H9 (cell line): ENCODE results near the gene NPAS2. TPM values are rescaled to one million over a fixed set of nuclear protein-coding genes. Genes with fewer than 3 reads are reported as not detected.

ENCODE experiments used
- DNase-seq: peaks from one replicate; pipeline ENCODE4 v3.0.0-alpha.2; 2017
- H2AFZ ChIP-seq: one replicate; pipeline ENCODE4 v1.6.1; 2013; ENCODE audit warnings: mild to moderate bottlenecking, low read length, control low read depth, moderate library complexity
- H2AK5ac ChIP-seq: 2 replicates; pipeline ENCODE4 v1.6.1; 2013; ENCODE audit warnings: low read length, control low read depth, mixed read lengths; ENCODE audit not compliant: insufficient read length
- H2BK120ac ChIP-seq: one replicate; pipeline ENCODE4 v1.6.1; 2013; ENCODE audit warnings: low read depth, mild to moderate bottlenecking, low read length, control low read depth, inconsistent platforms; ENCODE audit not compliant: poor library complexity, severe bottlenecking
- H2BK12ac ChIP-seq: 2 replicates; pipeline ENCODE4 v1.6.1; 2013; ENCODE audit warnings: low read length, control low read depth, mixed read lengths, low read depth; ENCODE audit not compliant: insufficient read length
- H2BK15ac ChIP-seq: 2 replicates; pipeline ENCODE4 v1.6.1; 2013; ENCODE audit warnings: low read depth, low read length, control low read depth
- H2BK20ac ChIP-seq: one replicate; pipeline ENCODE4 v1.6.1; 2013; ENCODE audit warnings: low read depth, mild to moderate bottlenecking, low read length, control low read depth, inconsistent platforms; ENCODE audit not compliant: poor library complexity, severe bottlenecking
- H2BK5ac ChIP-seq: 2 replicates; pipeline ENCODE4 v1.6.1; 2013; ENCODE audit warnings: low read length, control low read depth, mixed read lengths; ENCODE audit not compliant: insufficient read length
- H3K14ac ChIP-seq: 2 replicates; pipeline ENCODE4 v1.6.1; 2013; ENCODE audit warnings: low read length, control low read depth; ENCODE audit not compliant: insufficient read depth
- H3K18ac ChIP-seq: 2 replicates; pipeline ENCODE4 v1.6.1; 2013; ENCODE audit warnings: low read depth, mild to moderate bottlenecking, mixed read lengths, low read length, control low read depth; ENCODE audit not compliant: insufficient read length
- H3K23ac ChIP-seq: 2 replicates; pipeline ENCODE4 v1.6.1; 2013; ENCODE audit warnings: low read length, control low read depth, mixed read lengths, low read depth; ENCODE audit not compliant: insufficient read length
- H3K23me2 ChIP-seq: 2 replicates; pipeline ENCODE4 v1.6.1; 2013; ENCODE audit warnings: low read depth, mild to moderate bottlenecking, mixed read lengths, low read length, control low read depth; ENCODE audit not compliant: insufficient read length, poor library complexity, severe bottlenecking
- H3K27ac ChIP-seq: 2 replicates; pipeline ENCODE4 v1.5.1; 2013; ENCODE audit warnings: low read length, control low read depth, mixed read lengths, low read depth; ENCODE audit not compliant: insufficient read length
- H3K27me3 ChIP-seq: 2 replicates; pipeline ENCODE4 v1.6.1; 2013; ENCODE audit warnings: low read length, control low read depth, inconsistent platforms; ENCODE audit not compliant: insufficient read depth
- H3K4ac ChIP-seq: 2 replicates; pipeline ENCODE4 v1.6.1; 2013; ENCODE audit warnings: low read depth, mild to moderate bottlenecking, control low read depth, inconsistent platforms, low read length, moderate library complexity
- H3K4me1 ChIP-seq: 2 replicates; pipeline ENCODE4 v1.6.1; 2013; ENCODE audit warnings: low read length, control low read depth, inconsistent platforms; ENCODE audit not compliant: insufficient read depth
- H3K4me2 ChIP-seq: 2 replicates; pipeline ENCODE4 v1.6.1; 2013; ENCODE audit warnings: low read length, control low read depth, mixed read lengths; ENCODE audit not compliant: insufficient read length, insufficient read depth
- H3K56ac ChIP-seq: 2 replicates; pipeline ENCODE4 v1.6.1; 2013; ENCODE audit warnings: low read depth, mild to moderate bottlenecking, mixed read lengths, low read length, control low read depth; ENCODE audit not compliant: insufficient read length
- H3K79me1 ChIP-seq: 2 replicates; pipeline ENCODE4 v1.6.1; 2013; ENCODE audit warnings: low read depth, mild to moderate bottlenecking, moderate library complexity, low read length, control low read depth, inconsistent platforms; ENCODE audit not compliant: insufficient read depth, poor library complexity, severe bottlenecking
- H3K79me2 ChIP-seq: 2 replicates; pipeline ENCODE4 v1.6.1; 2013; ENCODE audit warnings: low read length, control low read depth, inconsistent platforms; ENCODE audit not compliant: insufficient read depth
- H3K9ac ChIP-seq: 2 replicates; pipeline ENCODE4 v1.6.1; 2013; ENCODE audit warnings: low read length, control low read depth, mixed read lengths; ENCODE audit not compliant: insufficient read length; ENCODE audit errors: extremely low read depth
- H3K9me3 ChIP-seq: one replicate; pipeline ENCODE4 v1.6.1; 2013; ENCODE audit warnings: low read depth, low read length, inconsistent platforms; ENCODE audit not compliant: control insufficient read depth
- H3T11ph ChIP-seq: one replicate; pipeline ENCODE4 v1.6.1; 2013; ENCODE audit warnings: mild to moderate bottlenecking, low read length, control low read depth, inconsistent platforms
- H4K20me1 ChIP-seq: one replicate; pipeline ENCODE4 v1.6.1; 2013; ENCODE audit not compliant: control insufficient read depth, insufficient read length, insufficient read depth
- H4K5ac ChIP-seq: 2 replicates; pipeline ENCODE4 v1.6.1; 2013; ENCODE audit warnings: low read depth, mild to moderate bottlenecking, mixed read lengths, low read length, control low read depth; ENCODE audit not compliant: insufficient read length
- H4K8ac ChIP-seq: replicated peaks from 2 replicates; pipeline ENCODE4 v1.6.1; 2013; ENCODE audit warnings: low read length, control low read depth, mixed read lengths, low read depth; ENCODE audit not compliant: insufficient read length
- H4K91ac ChIP-seq: 2 replicates; pipeline ENCODE4 v1.6.1; 2013; ENCODE audit warnings: low read depth, mild to moderate bottlenecking, moderate library complexity, mixed read lengths, low read length, control low read depth; ENCODE audit not compliant: insufficient read length
- H3K27ac Mint-ChIP-seq, 3 experiments: 2 replicates in 2 of 3; 3 replicates in 1 of 3; pipeline ENCODE4 v1.8.0; 2020 to 2021; ENCODE audit warnings: mixed read lengths in 3 of 3, mild to moderate bottlenecking in 1 of 3, moderate library complexity in 1 of 3
- H3K27me3 Mint-ChIP-seq: 2 replicates; pipeline ENCODE4 v1.8.0; 2021; ENCODE audit warnings: low read depth, mild to moderate bottlenecking, moderate library complexity, mixed read lengths
- H3K36me3 Mint-ChIP-seq, 3 experiments: 2 replicates in 2 of 3; 3 replicates in 1 of 3; pipeline ENCODE4 v1.8.0; 2020 to 2021; ENCODE audit warnings: low read depth in 3 of 3, mixed read lengths in 3 of 3; ENCODE audit not compliant: insufficient read depth in 1 of 3
- H3K4me1 Mint-ChIP-seq, 2 experiments: 2 replicates each; pipeline ENCODE4 v1.8.0; 2020; ENCODE audit warnings: mixed read lengths in 2 of 2
- H3K4me3 Mint-ChIP-seq, 2 experiments: 2 replicates in 1 of 2; 3 replicates in 1 of 2; pipeline ENCODE4 v1.8.0; 2020 to 2021; ENCODE audit warnings: mild to moderate bottlenecking in 2 of 2, mixed read lengths in 2 of 2, moderate library complexity in 1 of 2
- H3K9me3 Mint-ChIP-seq, 2 experiments: 2 replicates in 1 of 2; 3 replicates in 1 of 2; pipeline ENCODE4 v1.8.0; 2020; ENCODE audit warnings: mild to moderate bottlenecking in 2 of 2, mixed read lengths in 2 of 2, moderate library complexity in 1 of 2
- WGBS: extraction: QIAGEN DNeasy Blood & Tissue Kit; methylation state at CpG from one replicate; pipeline ENCODE4 v1.1.7; 2013; ENCODE audit warnings: missing lambda C conversion rate, low lambda C conversion rate, mixed read lengths; ENCODE audit not compliant: insufficient read length; ENCODE audit errors: extremely low coverage; 5-methylcytosine and 5-hydroxymethylcytosine counted together
- total RNA-seq: library from RNA; stranded (reverse); gene quantifications from 2 replicates; pipeline ENCODE4 v1.2.1, GENCODE V29; 2021
- TF ChIP-seq, protein P1 (sequence below): fragments of 200-600 bp; sonication (generic); conservative IDR thresholded peaks from 3 replicates; pipeline ENCODE4 v1.8.0; 2021; ENCODE audit warnings: antibody characterized with exemption, mild to moderate bottlenecking

The NPAS2 gene
- total RNA-seq, 1 experiment from 2014 or later = 1.3 TPM

GRCh38 chr2:100980046-100980445 lies 160.1 kb downstream of the NPAS2 start:
- H4K91ac ChIP-seq = no peak overlapping the region
- H3K4me3 Mint-ChIP-seq = no peak overlapping the region

More at GRCh38 chr2:100980046-100980445, 160.1 kb downstream of the NPAS2 start:
- no peak overlapping the region for H3K4ac ChIP-seq
- WGBS = 100% methylated on average over 1 of the region's 12 CpGs
- TF ChIP-seq, protein P1, sequence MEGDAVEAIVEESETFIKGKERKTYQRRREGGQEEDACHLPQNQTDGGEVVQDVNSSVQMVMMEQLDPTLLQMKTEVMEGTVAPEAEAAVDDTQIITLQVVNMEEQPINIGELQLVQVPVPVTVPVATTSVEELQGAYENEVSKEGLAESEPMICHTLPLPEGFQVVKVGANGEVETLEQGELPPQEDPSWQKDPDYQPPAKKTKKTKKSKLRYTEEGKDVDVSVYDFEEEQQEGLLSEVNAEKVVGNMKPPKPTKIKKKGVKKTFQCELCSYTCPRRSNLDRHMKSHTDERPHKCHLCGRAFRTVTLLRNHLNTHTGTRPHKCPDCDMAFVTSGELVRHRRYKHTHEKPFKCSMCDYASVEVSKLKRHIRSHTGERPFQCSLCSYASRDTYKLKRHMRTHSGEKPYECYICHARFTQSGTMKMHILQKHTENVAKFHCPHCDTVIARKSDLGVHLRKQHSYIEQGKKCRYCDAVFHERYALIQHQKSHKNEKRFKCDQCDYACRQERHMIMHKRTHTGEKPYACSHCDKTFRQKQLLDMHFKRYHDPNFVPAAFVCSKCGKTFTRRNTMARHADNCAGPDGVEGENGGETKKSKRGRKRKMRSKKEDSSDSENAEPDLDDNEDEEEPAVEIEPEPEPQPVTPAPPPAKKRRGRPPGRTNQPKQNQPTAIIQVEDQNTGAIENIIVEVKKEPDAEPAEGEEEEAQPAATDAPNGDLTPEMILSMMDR = no peak
- no peaks in the 10 kb centered on the region for H3K27me3 ChIP-seq
- peaks cover 16% of the 10 kb centered on the region in 2 experiments for H3K4me1 Mint-ChIP-seq
- no peaks in the 10 kb centered on the region; a peak in 1 of 5 replicates for H3K9me3 Mint-ChIP-seq
- peaks cover 2% of the 10 kb centered on the region; the same call in 1 of the 2 replicates for H3K27me3 Mint-ChIP-seq
- no peak overlapping the region for H3K4me2 ChIP-seq
- H3K4me1 ChIP-seq = no peaks in the 10 kb centered on the region
- no peak overlapping the region for H3K27ac Mint-ChIP-seq
- no peak overlapping the region for H3K23ac ChIP-seq
- H4K8ac ChIP-seq = no peak overlapping the region
- H3K79me1 ChIP-seq = no peaks in the 10 kb centered on the region
- H3K79me2 ChIP-seq = no peaks in the 10 kb centered on the region
- no peak overlapping the region for H2AFZ ChIP-seq
- H3K18ac ChIP-seq = no peak overlapping the region
- no peaks in the 10 kb centered on the region for H3K9me3 ChIP-seq
- no peak overlapping the region for H2BK5ac ChIP-seq
- no peak overlapping the region for H4K5ac ChIP-seq
- no peak overlapping the region for H2BK12ac ChIP-seq
- H2BK15ac ChIP-seq = no peak overlapping the region
- H2AK5ac ChIP-seq = no peak overlapping the region
- H3T11ph ChIP-seq = no peak overlapping the region
- H3K56ac ChIP-seq = no peak overlapping the region
- DNase-seq = no peak
- no peak overlapping the region for H3K9ac ChIP-seq
- H4K20me1 ChIP-seq = peaks cover 5% of the 10 kb centered on the region
- H2BK20ac ChIP-seq = no peak overlapping the region
- no peaks in the 10 kb centered on the region for H3K23me2 ChIP-seq
- H3K27ac ChIP-seq = no peak overlapping the region
- no peak overlapping the region for H3K14ac ChIP-seq
- H2BK120ac ChIP-seq = no peak overlapping the region
- no peaks in the 10 kb centered on the region for H3K36me3 Mint-ChIP-seq
